Measurements from ENCODE around the gene OR52D1.

DNA sequence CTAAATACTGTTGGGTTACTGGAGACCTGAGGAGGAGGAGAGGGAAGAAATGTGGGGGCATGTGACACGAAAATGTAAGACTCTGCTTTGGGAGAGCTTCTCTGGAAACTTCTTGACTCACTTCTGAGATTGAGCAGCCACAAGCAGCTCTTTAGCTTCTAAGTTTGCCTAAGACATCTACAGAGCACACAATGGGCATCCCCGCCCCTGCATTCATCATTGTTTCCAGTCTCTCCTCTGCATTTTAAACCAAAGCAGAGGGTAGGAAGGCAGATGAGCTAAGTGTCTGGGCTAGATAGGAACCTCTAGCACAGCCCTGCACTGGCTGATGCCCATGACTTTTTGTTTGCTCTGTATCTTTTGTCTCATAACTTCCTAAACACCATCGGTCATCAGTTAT is 2.1 kb upstream of the OR52D1 start:
- TF ChIP-seq, protein P1, sequence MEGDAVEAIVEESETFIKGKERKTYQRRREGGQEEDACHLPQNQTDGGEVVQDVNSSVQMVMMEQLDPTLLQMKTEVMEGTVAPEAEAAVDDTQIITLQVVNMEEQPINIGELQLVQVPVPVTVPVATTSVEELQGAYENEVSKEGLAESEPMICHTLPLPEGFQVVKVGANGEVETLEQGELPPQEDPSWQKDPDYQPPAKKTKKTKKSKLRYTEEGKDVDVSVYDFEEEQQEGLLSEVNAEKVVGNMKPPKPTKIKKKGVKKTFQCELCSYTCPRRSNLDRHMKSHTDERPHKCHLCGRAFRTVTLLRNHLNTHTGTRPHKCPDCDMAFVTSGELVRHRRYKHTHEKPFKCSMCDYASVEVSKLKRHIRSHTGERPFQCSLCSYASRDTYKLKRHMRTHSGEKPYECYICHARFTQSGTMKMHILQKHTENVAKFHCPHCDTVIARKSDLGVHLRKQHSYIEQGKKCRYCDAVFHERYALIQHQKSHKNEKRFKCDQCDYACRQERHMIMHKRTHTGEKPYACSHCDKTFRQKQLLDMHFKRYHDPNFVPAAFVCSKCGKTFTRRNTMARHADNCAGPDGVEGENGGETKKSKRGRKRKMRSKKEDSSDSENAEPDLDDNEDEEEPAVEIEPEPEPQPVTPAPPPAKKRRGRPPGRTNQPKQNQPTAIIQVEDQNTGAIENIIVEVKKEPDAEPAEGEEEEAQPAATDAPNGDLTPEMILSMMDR (conservative IDR thresholded peaks at IDR 0.05; ENCODE audit: low read depth, low read length) = no peak
- TF ChIP-seq EZH2phosphoT487 (IDR thresholded peaks at IDR 0.05; ENCODE audit: borderline replicate concordance, low read length) (no peak), EZH2 (IDR thresholded peaks at IDR 0.05; ENCODE audit: low read length, unreplicated experiment) (no peak)

Data from PC-3 (cell line).